Measurements from ENCODE around the gene SLC8A1. TPM values are rescaled to one million over a fixed set of nuclear protein-coding genes. Genes with fewer than 3 reads are reported as not detected.

Gene SLC8A1
- total RNA-seq, 2 donors from 2014 or later, result 23.2 to 28.2 TPM

- no peak for TF ChIP-seq POLR2A (IDR thresholded peaks at IDR 0.05)
- 45% methylated on average over 4 of the region's 4 CpGs for WGBS
- no peak overlapping the region for H3K27ac ChIP-seq
Observed at GRCh38 chr2:40227210-40227609, 224.7 kb downstream of the SLC8A1 start.

GRCh38 chr2:40226637-40227036, 225.3 kb downstream of the SLC8A1 start:
- no peak overlapping the region for H3K27ac ChIP-seq
- H3K4me3 ChIP-seq, result no peak overlapping the region
- H3K36me3 ChIP-seq, result no peaks in the 10 kb centered on the region
- intact Hi-C loops (cut with DNase I), result no loop called here
- H3K27me3 ChIP-seq (replicated peaks; ENCODE audit: insufficient read depth), result no peaks in the 10 kb centered on the region
- no peaks in the 10 kb centered on the region for H3K9me3 ChIP-seq
- TF ChIP-seq CTCF (IDR thresholded peaks at IDR 0.05), result no peak
- TF ChIP-seq POLR2A (IDR thresholded peaks at IDR 0.05), result no peak
- TF ChIP-seq POLR2AphosphoS5 (IDR thresholded peaks at IDR 0.05), result no peak
- no peak for DNase-seq (ENCODE audit: low spot score)
- no peaks in the 10 kb centered on the region for H3K4me1 ChIP-seq (replicated peaks)

More at GRCh38 chr2:40227210-40227609, 224.7 kb downstream of the SLC8A1 start:
- no peaks in the 10 kb centered on the region for H3K36me3 ChIP-seq
- H3K4me1 ChIP-seq (replicated peaks), result no peaks in the 10 kb centered on the region
- H3K27me3 ChIP-seq (replicated peaks; ENCODE audit: insufficient read depth), result no peaks in the 10 kb centered on the region
- no peak for DNase-seq (ENCODE audit: low spot score)
- H3K9me3 ChIP-seq, result no peaks in the 10 kb centered on the region
- intact Hi-C loops (cut with DNase I), result no loop called here
- no peak overlapping the region for H3K4me3 ChIP-seq

- WGBS, result 9% methylated on average over 2 of the region's 2 CpGs
Observed at GRCh38 chr2:40225670-40226210, 226.2 kb downstream of the SLC8A1 start.

GRCh38 chr2:40224318-40224717, 227.6 kb downstream of the SLC8A1 start:
- no peaks in the 10 kb centered on the region for H3K36me3 ChIP-seq
- intact Hi-C loops (cut with DNase I), result no loop called here
- no peak overlapping the region for H3K27ac ChIP-seq
- H3K4me1 ChIP-seq (replicated peaks), result no peaks in the 10 kb centered on the region
- H3K27me3 ChIP-seq (replicated peaks; ENCODE audit: insufficient read depth), result no peaks in the 10 kb centered on the region
- no peaks in the 10 kb centered on the region for H3K9me3 ChIP-seq
- no peak overlapping the region for H3K4me3 ChIP-seq
- DNase-seq (ENCODE audit: low spot score), result no peak
- TF ChIP-seq POLR2A (IDR thresholded peaks at IDR 0.05) (no peak), CTCF (IDR thresholded peaks at IDR 0.05) (no peak), POLR2AphosphoS5 (IDR thresholded peaks at IDR 0.05) (no peak)
- WGBS, result 71% methylated on average over 4 of the region's 4 CpGs

More at GRCh38 chr2:40225670-40226210, 226.2 kb downstream of the SLC8A1 start:
- Histone ChIP-seq H3K4me1 (replicated peaks) (no peaks in the 10 kb centered on the region), H3K9me3 (no peaks in the 10 kb centered on the region), H3K27ac (no peak overlapping the region), H3K36me3 (no peaks in the 10 kb centered on the region), H3K4me3 (no peak overlapping the region), H3K27me3 (replicated peaks; ENCODE audit: insufficient read depth) (no peaks in the 10 kb centered on the region)
- DNase-seq (ENCODE audit: low spot score), result no peak
- no peak for TF ChIP-seq CTCF (IDR thresholded peaks at IDR 0.05)
- intact Hi-C loops (cut with DNase I), result no loop called here

- no peak overlapping the region for H3K27ac ChIP-seq
- 60% methylated on average over 4 of the region's 4 CpGs for WGBS
- H3K36me3 ChIP-seq, result no peaks in the 10 kb centered on the region
- no peaks in the 10 kb centered on the region for H3K4me1 ChIP-seq (replicated peaks)
- DNase-seq (ENCODE audit: low spot score), result no peak
- H3K4me3 ChIP-seq, result no peak overlapping the region
- no peaks in the 10 kb centered on the region for H3K9me3 ChIP-seq
- intact Hi-C loops (cut with DNase I), result no loop called here
- H3K27me3 ChIP-seq (replicated peaks; ENCODE audit: insufficient read depth), result no peaks in the 10 kb centered on the region
- TF ChIP-seq CTCF (IDR thresholded peaks at IDR 0.05), result no peak
Observed at GRCh38 chr2:40220177-40220925, 231.5 kb downstream of the SLC8A1 start.
